Common myeloid progenitor, CD34-positive (primary cell): Measurements from ENCODE around the gene UNC13A.
"Not testable (repeated sequence)": the region's sequence is repeated elsewhere in the genome, so short reads cannot be mapped to it uniquely, and the experiment has no call there.

Experiments used
- CTCF ChIA-PET: fragments of 350-600 bp; sonication (Branson Sonifier 250); formaldehyde crosslinking; loops from one replicate; lab custom pipeline; 2021; ENCODE audit warnings: antibody characterized with exemption; lab: Charles Lee
- POLR2A ChIA-PET: fragments of 350-600 bp; sonication (Branson Sonifier 250); formaldehyde crosslinking; loops from one replicate; lab custom pipeline; 2021; ENCODE audit warnings: antibody characterized with exemption; lab: Charles Lee
- DNase-seq, 3 donors: peaks; one replicate each; pipeline versions ENCODE4 v3.0.0 to v3.0.0-alpha.2; 2013
- H3K27ac ChIP-seq, 2 experiments: 1 replicate in 1 of 2; 2 replicates in 1 of 2; pipeline ENCODE4 v1.7.0; 2013; ENCODE audit warnings: inconsistent platforms in 2 of 2, low read length in 2 of 2, mild to moderate bottlenecking in 2 of 2, low read depth in 1 of 2, moderate library complexity in 1 of 2; ENCODE audit not compliant: severe bottlenecking in 2 of 2, insufficient read depth in 1 of 2, poor library complexity in 1 of 2
- H3K27me3 ChIP-seq, 5 experiments: replicated peaks in 2 of 5; 1 replicate in 3 of 5; 2 replicates in 2 of 5; pipeline versions ENCODE4 v1.6.1 to v1.7.0; 2013; ENCODE audit warnings: low read length in 4 of 5, mild to moderate bottlenecking in 2 of 5, moderate library complexity in 2 of 5, inconsistent platforms in 1 of 5; ENCODE audit not compliant: insufficient read depth in 5 of 5, control insufficient read depth in 4 of 5
- H3K36me3 ChIP-seq, 4 experiments: 1 replicate in 2 of 4; 2 replicates in 2 of 4; pipeline versions ENCODE4 v1.6.1 to v1.7.0; 2013; ENCODE audit warnings: low read length in 3 of 4, control low read depth in 1 of 4, mild to moderate bottlenecking in 1 of 4; ENCODE audit not compliant: control insufficient read depth in 4 of 4, insufficient read depth in 4 of 4
- H3K4me1 ChIP-seq, 4 experiments: 1 replicate in 3 of 4; 2 replicates in 1 of 4; pipeline versions ENCODE4 v1.6.1 to v1.7.1; 2013; ENCODE audit warnings: low read length in 3 of 4, mild to moderate bottlenecking in 3 of 4, control low read depth in 1 of 4, inconsistent platforms in 1 of 4, moderate library complexity in 1 of 4; ENCODE audit not compliant: control insufficient read depth in 4 of 4, insufficient read depth in 4 of 4; ENCODE audit errors: control extremely low read depth in 1 of 4
- H3K4me3 ChIP-seq, 7 experiments: 1 replicate in 4 of 7; 2 replicates in 3 of 7; pipeline versions ENCODE4 v1.5.1 to v1.7.0; 2013; ENCODE audit warnings: mild to moderate bottlenecking in 7 of 7, low read length in 6 of 7, moderate library complexity in 6 of 7, inconsistent platforms in 2 of 7, low read depth in 2 of 7, control low read depth in 1 of 7; ENCODE audit not compliant: insufficient read depth in 4 of 7, control insufficient read depth in 1 of 7; ENCODE audit errors: extremely low read depth in 1 of 7
- H3K9me3 ChIP-seq, 5 experiments: 1 replicate in 4 of 5; 2 replicates in 1 of 5; pipeline versions ENCODE4 v1.6.1 to v1.7.1; 2013; ENCODE audit warnings: low read length in 4 of 5, mild to moderate bottlenecking in 2 of 5, inconsistent platforms in 1 of 5, low read depth in 1 of 5, moderate library complexity in 1 of 5; ENCODE audit not compliant: control insufficient read depth in 4 of 5, insufficient read depth in 2 of 5; ENCODE audit errors: control extremely low read depth in 1 of 5
- WGBS: methylation state at CpG from one replicate; pipeline ENCODE4 v1.1.5; 2013; ENCODE audit not compliant: insufficient coverage; 5-methylcytosine and 5-hydroxymethylcytosine counted together

The UNC13A gene

GRCh38 chr19:17602217-17602616 is 85.9 kb downstream of the UNC13A start:
- H3K9me3 ChIP-seq = no peaks in the 10 kb centered on the region
- DNase-seq = no peak
- H3K27ac ChIP-seq = no peak overlapping the region
- H3K36me3 ChIP-seq = no peaks in the 10 kb centered on the region
- 75% methylated on average over 8 of the region's 8 CpGs for WGBS
- no peak overlapping the region for H3K4me3 ChIP-seq
- POLR2A ChIA-PET = no interaction called here
- CTCF ChIA-PET = no interaction called here
- H3K27me3 ChIP-seq = peaks cover 0 to 10% (median 0%) of the 10 kb centered on the region in 5 experiments
- peaks cover 0 to 23% (median 18%) of the 10 kb centered on the region in 4 experiments for H3K4me1 ChIP-seq

DNA sequence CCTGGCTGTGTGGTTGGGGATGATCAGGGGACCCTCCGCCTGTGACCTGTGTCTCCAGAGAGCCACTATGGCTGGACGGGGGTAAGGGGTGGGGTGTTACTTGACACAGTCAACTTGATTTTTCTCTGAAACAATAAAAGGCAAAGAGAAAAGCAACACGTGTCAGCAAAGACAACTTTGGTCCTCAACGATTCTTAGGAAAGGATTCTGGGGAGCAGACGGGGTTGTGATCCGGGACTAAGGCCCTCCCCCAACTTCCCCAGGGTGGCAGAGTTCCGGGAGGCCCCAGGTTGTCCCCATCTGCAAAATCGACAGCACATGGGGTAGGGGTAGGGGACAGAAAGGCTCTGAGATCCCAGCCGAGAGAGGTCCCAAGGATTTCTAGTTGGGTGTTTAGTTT is 86.5 kb downstream of the UNC13A start:
- ChIA-PET CTCF (no interaction called here), POLR2A (no interaction called here)
- Histone ChIP-seq H3K27me3 (peaks cover 0 to 10% (median 0%) of the 10 kb centered on the region in 5 experiments), H3K4me3 (no peak overlapping the region), H3K4me1 (peaks cover 0 to 22% (median 15%) of the 10 kb centered on the region in 4 experiments), H3K27ac (no peak overlapping the region), H3K36me3 (no peaks in the 10 kb centered on the region), H3K9me3 (no peaks in the 10 kb centered on the region)
- no peak for DNase-seq
- WGBS = 42% methylated on average over 5 of the region's 9 CpGs

GRCh38 chr19:17599780-17600179 is 88.4 kb downstream of the UNC13A start:
- no peaks in the 10 kb centered on the region for H3K9me3 ChIP-seq
- peaks cover 0 to 10% (median 0%) of the 10 kb centered on the region in 5 experiments for H3K27me3 ChIP-seq
- CTCF ChIA-PET = no interaction called here
- no peaks in the 10 kb centered on the region for H3K36me3 ChIP-seq
- WGBS = 94% methylated on average over 8 of the region's 10 CpGs
- POLR2A ChIA-PET = no interaction called here
- H3K4me3 ChIP-seq = no peak overlapping the region
- H3K4me1 ChIP-seq = peaks cover 0 to 14% (median 3%) of the 10 kb centered on the region in 4 experiments
- no peak for DNase-seq
- H3K27ac ChIP-seq = no peak overlapping the region

- no peaks in the 10 kb centered on the region for H3K9me3 ChIP-seq
- CTCF ChIA-PET = no interaction called here
- WGBS = 100% methylated on average over 5 of the region's 9 CpGs
- H3K36me3 ChIP-seq = no peaks in the 10 kb centered on the region
- POLR2A ChIA-PET = no interaction called here
- no peak overlapping the region for H3K4me3 ChIP-seq
- H3K27ac ChIP-seq = no peak overlapping the region
- DNase-seq = no peak
- peaks cover 0 to 14% (median 3%) of the 10 kb centered on the region in 4 experiments for H3K4me1 ChIP-seq
- peaks cover 0 to 10% (median 0%) of the 10 kb centered on the region in 5 experiments for H3K27me3 ChIP-seq
Measured at GRCh38 chr19:17598953-17599352, 89.2 kb downstream of the UNC13A start.

GRCh38 chr19:17598063-17598462 is 90.1 kb downstream of the UNC13A start:
- 91% methylated on average over 1 of the region's 8 CpGs for WGBS
- CTCF ChIA-PET, H3K4me3 ChIP-seq, H3K9me3 ChIP-seq, H3K27ac ChIP-seq, DNase-seq, POLR2A ChIA-PET, H3K36me3 ChIP-seq: not testable (repeated sequence)
- Histone ChIP-seq H3K27me3 (peaks cover 0 to 10% (median 0%) of the 10 kb centered on the region in 5 experiments), H3K4me1 (peaks cover 0 to 11% (median 3%) of the 10 kb centered on the region in 4 experiments)

- H3K27ac ChIP-seq, CTCF ChIA-PET, H3K4me3 ChIP-seq, DNase-seq, H3K36me3 ChIP-seq, POLR2A ChIA-PET, H3K27me3 ChIP-seq, H3K9me3 ChIP-seq, H3K4me1 ChIP-seq: not testable (repeated sequence)
- WGBS = 85% methylated on average over 7 of the region's 7 CpGs
Measured at GRCh38 chr19:17594296-17594695, 93.9 kb downstream of the UNC13A start.

- no peak overlapping the region for H3K27ac ChIP-seq
- POLR2A ChIA-PET = no interaction called here
- H3K4me1 ChIP-seq = no peaks in the 10 kb centered on the region
- no peak for DNase-seq
- WGBS = no CpG with 5 or more reads among the region's 1 CpG
- no peaks in the 10 kb centered on the region for H3K9me3 ChIP-seq
- peaks cover 0 to 2% (median 0%) of the 10 kb centered on the region in 5 experiments for H3K27me3 ChIP-seq
- no peak overlapping the region for H3K4me3 ChIP-seq
- no peaks in the 10 kb centered on the region for H3K36me3 ChIP-seq
- CTCF ChIA-PET = interaction anchor here (0.6 kb wide), 1 partner anchor 233 kb away, joined by 3 read pairs; no protein-coding TSS in a partner anchor
Measured at GRCh38 chr19:17590866-17591265, 97.3 kb downstream of the UNC13A start.
